ENCODE measurements around the gene TSSC4. TPM values are rescaled to one million over a fixed set of nuclear protein-coding genes. Genes with fewer than 3 reads are reported as not detected.
"Not testable (repeated sequence)": the region's sequence is repeated elsewhere in the genome, so short reads cannot be mapped to it uniquely, and the experiment has no call there.

Gene TSSC4
- total RNA-seq, 4 donors from 2014 or later, result 24.2 to 35.5 (median 29.6) TPM

DNA sequence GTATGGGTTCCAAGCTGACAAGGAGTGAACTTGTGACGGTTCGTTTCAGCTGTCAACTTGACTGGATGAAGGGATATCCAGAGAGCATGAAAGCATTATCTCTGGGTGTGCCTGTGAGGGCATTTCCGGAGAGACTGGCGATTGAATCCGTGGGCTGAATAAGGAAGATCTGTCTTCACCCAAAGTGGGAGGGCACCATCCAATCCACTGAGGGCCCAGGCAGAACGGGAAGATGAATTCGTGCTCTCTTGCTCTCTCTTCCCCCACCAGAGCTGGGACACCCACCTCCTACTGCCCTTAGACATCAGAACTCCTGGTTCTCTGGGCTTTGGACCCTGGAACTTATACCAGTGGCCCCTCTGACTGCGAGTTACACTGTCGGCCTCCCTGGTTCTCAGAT is 39.0 kb upstream of the TSSC4 start:
- Histone ChIP-seq H3K36me3 (no peaks in the 10 kb centered on the region), H3K27ac (no peak overlapping the region), H3K4me1 (peaks cover 0 to 11% (median 0%) of the 10 kb centered on the region in 3 donors), H3K4me3 (no peak overlapping the region), H3K27me3 (peaks cover 0 to 29% (median 0%) of the 10 kb centered on the region in 4 donors), H3K9me3 (no peaks in the 10 kb centered on the region)
- no peak for DNase-seq
- WGBS, 2 donors, result 68 to 92% methylated on average over 5 to 9 of the region's 9 CpGs
- intact Hi-C loops (cut with DNase I), result no loop called here
- TF ChIP-seq POLR2A (IDR thresholded peaks at IDR 0.05), result no peak
- TF ChIP-seq CTCF (IDR thresholded peaks at IDR 0.05), result no peak

DNA sequence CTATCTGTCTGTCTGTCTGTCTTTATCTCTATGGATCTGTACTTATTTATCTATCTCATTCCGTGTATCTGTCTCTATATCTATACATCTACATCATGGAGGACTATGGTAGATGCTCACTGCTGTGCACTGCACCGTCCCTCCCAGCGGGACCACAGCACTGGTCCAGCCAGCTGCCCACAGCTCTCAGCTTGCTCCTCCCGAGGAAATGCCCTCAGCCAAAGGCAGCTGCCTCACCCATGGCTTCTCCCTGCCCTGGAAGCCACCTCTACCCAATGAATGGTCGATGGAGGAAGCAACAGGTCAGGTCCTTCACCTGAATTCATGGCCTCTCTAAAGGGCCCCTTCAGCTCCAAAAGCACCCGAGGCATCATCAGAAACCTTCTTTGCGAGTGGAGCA is 38.1 kb upstream of the TSSC4 start:
- Histone ChIP-seq H3K36me3 (no peaks in the 10 kb centered on the region), H3K4me1 (peaks cover 0 to 20% (median 0%) of the 10 kb centered on the region in 3 donors), H3K9me3 (no peaks in the 10 kb centered on the region), H3K27ac (no peak overlapping the region), H3K4me3 (no peak overlapping the region), H3K27me3 (peaks cover 0 to 37% (median 0%) of the 10 kb centered on the region in 4 donors)
- no peak for TF ChIP-seq CTCF (IDR thresholded peaks at IDR 0.05)
- TF ChIP-seq POLR2A (IDR thresholded peaks at IDR 0.05), result no peak
- intact Hi-C loops (cut with DNase I), result no loop called here
- WGBS, 2 donors, result 91 to 93% methylated on average over 5 to 6 of the region's 7 CpGs
- DNase-seq, result no peak

- H3K9me3 ChIP-seq, result no peaks in the 10 kb centered on the region
- H3K36me3 ChIP-seq, result no peaks in the 10 kb centered on the region
- TF ChIP-seq POLR2A (IDR thresholded peaks at IDR 0.05) (no peak), CTCF (IDR thresholded peaks at IDR 0.05) (no peak)
- intact Hi-C loops (cut with DNase I), result no loop called here
- DNase-seq, result no peak
- H3K27me3 ChIP-seq, result peaks cover 0 to 41% (median 0%) of the 10 kb centered on the region in 4 donors
- no peak overlapping the region for H3K4me3 ChIP-seq
- no peak overlapping the region for H3K27ac ChIP-seq
- 81 to 90% methylated on average over 8 to 10 of the region's 10 CpGs for WGBS, 2 donors
- H3K4me1 ChIP-seq, result peaks cover 0 to 27% (median 4%) of the 10 kb centered on the region in 3 donors
Measured at GRCh38 chr11:2363130-2363529, 37.4 kb upstream of the TSSC4 start.

- TF ChIP-seq POLR2A (IDR thresholded peaks at IDR 0.05) (no peak), CTCF (IDR thresholded peaks at IDR 0.05) (no peak)
- Histone ChIP-seq H3K4me1 (peaks cover 0 to 31% (median 7%) of the 10 kb centered on the region in 3 donors), H3K4me3 (no peak overlapping the region), H3K27ac (no peak overlapping the region), H3K27me3 (peaks cover 0 to 41% (median 0%) of the 10 kb centered on the region in 4 donors), H3K36me3 (no peaks in the 10 kb centered on the region), H3K9me3 (no peaks in the 10 kb centered on the region)
- intact Hi-C loops (cut with DNase I), result no loop called here
- no peak for DNase-seq
- WGBS, 2 donors, result 79 to 86% methylated on average over 5 to 6 of the region's 15 CpGs
Measured at GRCh38 chr11:2363577-2364370, 36.8 kb upstream of the TSSC4 start.

DNA sequence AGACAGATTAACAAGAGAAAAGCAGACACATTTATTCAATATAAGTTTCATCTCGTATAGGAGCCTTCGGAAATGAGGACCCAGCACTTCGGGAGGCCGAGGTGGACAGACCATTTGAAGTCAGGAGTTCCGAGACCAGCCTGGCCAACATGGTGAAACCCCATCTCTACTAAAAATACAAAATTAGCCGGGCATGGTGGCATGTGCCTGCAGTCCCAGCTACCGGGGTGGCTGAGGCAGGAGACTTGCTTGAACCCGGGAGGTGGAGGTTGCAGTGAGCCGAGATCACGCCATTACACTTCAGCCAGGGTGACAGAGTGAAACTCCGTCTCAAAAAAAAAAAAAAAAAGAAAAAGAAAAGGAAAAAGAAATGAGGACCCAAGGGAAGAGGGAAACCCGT is 36.2 kb upstream of the TSSC4 start:
- H3K9me3 ChIP-seq; H3K27ac ChIP-seq; H3K4me3 ChIP-seq; intact Hi-C loops (cut with DNase I); H3K36me3 ChIP-seq; DNase-seq: not testable (repeated sequence)
- Histone ChIP-seq H3K4me1 (peaks cover 0 to 31% (median 7%) of the 10 kb centered on the region in 3 donors), H3K27me3 (peaks cover 0 to 41% (median 0%) of the 10 kb centered on the region in 4 donors)
- 88% methylated on average over 8 to 9 of the region's 12 CpGs for WGBS, 2 donors
